HepG2 (cell line): Measurements from ENCODE around the gene RPS25.

ENCODE experiments used
- HDAC1 ChIP-seq: sonication (generic); formaldehyde crosslinking; IDR thresholded peaks from 2 replicates; pipeline ENCODE4 v1.5.1; 2020; ENCODE audit warnings: mild to moderate bottlenecking, missing genetic modification reagents
- HMG20B ChIP-seq: conservative IDR thresholded peaks from 2 replicates; pipeline ENCODE4 v1.6.1; 2016; ENCODE audit warnings: missing genetic modification reagents, missing compliant biosample characterization
- MEF2D ChIP-seq: sonication (generic); formaldehyde crosslinking; IDR thresholded peaks from 2 replicates; pipeline ENCODE4 v1.5.1; 2020; ENCODE audit warnings: mild to moderate bottlenecking, missing genetic modification reagents
- NR2C2 ChIP-seq: sonication (generic); formaldehyde crosslinking; IDR thresholded peaks from 2 replicates; pipeline ENCODE4 v1.4.0; 2020; ENCODE audit warnings: missing genetic modification reagents, mild to moderate bottlenecking, moderate library complexity, borderline replicate concordance
- NR3C1 ChIP-seq: sonication (generic); formaldehyde crosslinking; IDR thresholded peaks from 2 replicates; pipeline ENCODE4 v1.4.0; 2020; ENCODE audit warnings: missing genetic modification reagents
- POLR2A ChIP-seq, 2 experiments: IDR thresholded peaks; 2 replicates each; pipeline ENCODE4 v1.6.1; 2011; ENCODE audit warnings: low read depth in 2 of 2, low read length in 2 of 2, mild to moderate bottlenecking in 1 of 2, moderate library complexity in 1 of 2; ENCODE audit not compliant: insufficient read depth in 1 of 2
- POLR2AphosphoS5 ChIP-seq: IDR thresholded peaks from 2 replicates; pipeline ENCODE4 v1.6.1; 2012; ENCODE audit warnings: low read depth, low read length
- SALL1 ChIP-seq: sonication (generic); formaldehyde crosslinking; IDR thresholded peaks from 2 replicates; pipeline ENCODE4 v1.8.0; 2022; ENCODE audit warnings: mild to moderate bottlenecking, missing genetic modification reagents
- SMAD1 ChIP-seq: sonication (generic); formaldehyde crosslinking; IDR thresholded peaks from 2 replicates; pipeline ENCODE4 v1.4.0; 2020; ENCODE audit warnings: missing genetic modification reagents, low read depth, mild to moderate bottlenecking, borderline replicate concordance
- TBP ChIP-seq: sonication (generic); formaldehyde crosslinking; IDR thresholded peaks from 2 replicates; pipeline ENCODE4 v1.5.0; 2020; ENCODE audit warnings: missing genetic modification reagents
- YEATS2 ChIP-seq: sonication (generic); formaldehyde crosslinking; IDR thresholded peaks from 2 replicates; pipeline ENCODE4 v1.4.0; 2020; ENCODE audit warnings: missing genetic modification reagents, borderline replicate concordance
- ZNF121 ChIP-seq: sonication (generic); formaldehyde crosslinking; IDR thresholded peaks from 2 replicates; pipeline ENCODE4 v1.5.0; 2020; ENCODE audit warnings: mild to moderate bottlenecking, missing genetic modification reagents
- TF ChIP-seq, protein P1 (sequence below): sonication (generic); formaldehyde crosslinking; IDR thresholded peaks from 2 replicates; pipeline ENCODE4 v1.8.1; 2023; ENCODE audit warnings: mild to moderate bottlenecking, moderate library complexity, missing genetic modification reagents
- TF ChIP-seq, protein P2 (sequence below): sonication (generic); formaldehyde crosslinking; IDR thresholded peaks from 2 replicates; pipeline ENCODE4 v1.5.0; 2020; ENCODE audit warnings: mild to moderate bottlenecking, missing genetic modification reagents, moderate library complexity

DNA sequence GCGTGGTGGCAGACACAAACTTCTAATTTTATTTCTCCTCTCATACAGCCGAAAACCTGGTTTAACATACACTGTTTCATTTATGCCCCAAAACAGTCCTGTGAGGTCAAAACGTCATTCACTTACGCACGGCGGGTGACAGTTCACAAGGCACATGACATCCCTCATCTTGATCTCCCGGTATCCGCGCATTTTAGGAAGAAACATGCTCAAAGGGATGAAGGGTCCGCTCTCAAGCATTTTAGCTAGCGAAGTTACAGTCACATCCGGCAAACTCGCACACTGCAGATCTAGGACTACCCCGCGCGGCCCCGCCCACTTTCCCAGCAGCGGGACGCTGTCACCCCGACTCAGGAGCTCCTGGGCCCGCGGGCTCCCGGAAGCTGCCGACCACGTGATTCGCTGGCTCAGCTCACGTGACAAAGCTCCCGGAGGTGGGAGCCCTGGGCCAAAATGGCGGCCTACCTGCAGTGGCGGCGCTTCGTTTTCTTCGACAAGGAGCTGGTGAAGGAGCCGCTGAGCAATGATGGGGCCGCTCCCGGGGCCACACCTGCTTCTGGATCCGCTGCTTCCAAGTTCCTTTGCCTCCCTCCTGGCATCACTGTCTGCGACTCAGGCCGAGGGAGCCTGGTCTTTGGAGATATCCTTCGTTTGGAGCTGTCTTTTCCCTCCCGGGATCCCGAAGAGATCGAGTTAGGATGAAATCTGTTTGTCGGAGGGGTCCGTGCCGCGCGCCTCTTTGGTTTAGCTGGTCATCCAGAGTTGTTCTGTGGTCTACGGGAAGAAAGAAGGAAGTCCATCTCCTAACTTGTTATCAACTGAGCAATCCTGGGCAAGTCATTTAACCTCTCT, 49.5 kb upstream of the RPS25 start, which contains the start of gene VPS11:
- peak; percentile 75; the same call in 1 of the 2 replicates for TF ChIP-seq NR2C2 (CRISPR knock-in tag)
- TF ChIP-seq, protein P1, sequence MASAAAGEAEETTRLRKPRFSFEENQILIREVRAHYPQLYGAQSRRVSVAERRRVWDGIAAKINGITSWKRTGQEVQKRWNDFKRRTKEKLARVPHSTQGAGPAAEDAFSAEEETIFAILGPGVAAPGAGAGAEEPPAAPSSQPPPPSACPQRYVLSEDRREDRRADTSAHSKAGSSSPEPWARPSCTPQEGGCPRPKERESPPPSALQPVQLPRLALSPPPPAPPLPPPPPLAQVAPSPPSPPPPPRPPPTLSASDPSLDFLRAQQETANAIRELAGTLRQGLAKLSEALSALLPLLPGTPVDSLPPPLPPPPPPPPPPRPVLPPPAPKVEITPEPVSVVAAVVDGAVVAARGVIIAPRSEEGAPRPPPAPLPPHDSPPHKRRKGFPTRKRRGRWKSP (CRISPR knock-in tag), result peak; percentile 31; the same call in 1 of the 2 replicates
- TF ChIP-seq SMAD1 (CRISPR knock-in tag), result no peak
- peak; percentile 67; the same call in 1 of the 2 replicates for TF ChIP-seq SALL1 (CRISPR knock-in tag)
- no peak for TF ChIP-seq ZNF121
- no peak for TF ChIP-seq NR3C1 (CRISPR knock-in tag)
- peak; percentile 57; the same call in 1 of the 2 replicates for TF ChIP-seq MEF2D (CRISPR knock-in tag)
- TF ChIP-seq HDAC1, result peak; percentile 85
- TF ChIP-seq YEATS2 (CRISPR knock-in tag), result peak; percentile 93
- TF ChIP-seq POLR2A (IDR thresholded peaks at IDR 0.05; ENCODE audit: insufficient read depth in 1 of 2, low read depth in 2 of 2, low read length in 2 of 2), result peak; percentile 70 to 82
- TF ChIP-seq POLR2AphosphoS5, result peak; percentile 77
- TF ChIP-seq HMG20B (CRISPR knock-in tag), result no peak
- TF ChIP-seq, protein P2, sequence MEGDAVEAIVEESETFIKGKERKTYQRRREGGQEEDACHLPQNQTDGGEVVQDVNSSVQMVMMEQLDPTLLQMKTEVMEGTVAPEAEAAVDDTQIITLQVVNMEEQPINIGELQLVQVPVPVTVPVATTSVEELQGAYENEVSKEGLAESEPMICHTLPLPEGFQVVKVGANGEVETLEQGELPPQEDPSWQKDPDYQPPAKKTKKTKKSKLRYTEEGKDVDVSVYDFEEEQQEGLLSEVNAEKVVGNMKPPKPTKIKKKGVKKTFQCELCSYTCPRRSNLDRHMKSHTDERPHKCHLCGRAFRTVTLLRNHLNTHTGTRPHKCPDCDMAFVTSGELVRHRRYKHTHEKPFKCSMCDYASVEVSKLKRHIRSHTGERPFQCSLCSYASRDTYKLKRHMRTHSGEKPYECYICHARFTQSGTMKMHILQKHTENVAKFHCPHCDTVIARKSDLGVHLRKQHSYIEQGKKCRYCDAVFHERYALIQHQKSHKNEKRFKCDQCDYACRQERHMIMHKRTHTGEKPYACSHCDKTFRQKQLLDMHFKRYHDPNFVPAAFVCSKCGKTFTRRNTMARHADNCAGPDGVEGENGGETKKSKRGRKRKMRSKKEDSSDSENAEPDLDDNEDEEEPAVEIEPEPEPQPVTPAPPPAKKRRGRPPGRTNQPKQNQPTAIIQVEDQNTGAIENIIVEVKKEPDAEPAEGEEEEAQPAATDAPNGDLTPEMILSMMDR (CRISPR knock-in tag), result peak; percentile 12; the same call in 1 of the 2 replicates
- TF ChIP-seq TBP, result no peak
